ENCODE measurements around the gene ARNT2.

- TF ChIP-seq POLR2A (IDR thresholded peaks at IDR 0.05): no peak
- TF ChIP-seq, protein P1, sequence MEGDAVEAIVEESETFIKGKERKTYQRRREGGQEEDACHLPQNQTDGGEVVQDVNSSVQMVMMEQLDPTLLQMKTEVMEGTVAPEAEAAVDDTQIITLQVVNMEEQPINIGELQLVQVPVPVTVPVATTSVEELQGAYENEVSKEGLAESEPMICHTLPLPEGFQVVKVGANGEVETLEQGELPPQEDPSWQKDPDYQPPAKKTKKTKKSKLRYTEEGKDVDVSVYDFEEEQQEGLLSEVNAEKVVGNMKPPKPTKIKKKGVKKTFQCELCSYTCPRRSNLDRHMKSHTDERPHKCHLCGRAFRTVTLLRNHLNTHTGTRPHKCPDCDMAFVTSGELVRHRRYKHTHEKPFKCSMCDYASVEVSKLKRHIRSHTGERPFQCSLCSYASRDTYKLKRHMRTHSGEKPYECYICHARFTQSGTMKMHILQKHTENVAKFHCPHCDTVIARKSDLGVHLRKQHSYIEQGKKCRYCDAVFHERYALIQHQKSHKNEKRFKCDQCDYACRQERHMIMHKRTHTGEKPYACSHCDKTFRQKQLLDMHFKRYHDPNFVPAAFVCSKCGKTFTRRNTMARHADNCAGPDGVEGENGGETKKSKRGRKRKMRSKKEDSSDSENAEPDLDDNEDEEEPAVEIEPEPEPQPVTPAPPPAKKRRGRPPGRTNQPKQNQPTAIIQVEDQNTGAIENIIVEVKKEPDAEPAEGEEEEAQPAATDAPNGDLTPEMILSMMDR (IDR thresholded peaks at IDR 0.05): no peak
- TF ChIP-seq EP300 (IDR thresholded peaks at IDR 0.05): no peak
These were observed 204.5 kb downstream of the ARNT2 start for GRCh38 chr15:80608688-80609087.
